Measurements from ENCODE around the gene C1QTNF9B. TPM values are rescaled to one million over a fixed set of nuclear protein-coding genes. Genes with fewer than 3 reads are reported as not detected.

Gene C1QTNF9B
- total and polyA plus RNA-seq, 4 donors = 0.08 to 0.24 TPM; not detected in 2

DNA sequence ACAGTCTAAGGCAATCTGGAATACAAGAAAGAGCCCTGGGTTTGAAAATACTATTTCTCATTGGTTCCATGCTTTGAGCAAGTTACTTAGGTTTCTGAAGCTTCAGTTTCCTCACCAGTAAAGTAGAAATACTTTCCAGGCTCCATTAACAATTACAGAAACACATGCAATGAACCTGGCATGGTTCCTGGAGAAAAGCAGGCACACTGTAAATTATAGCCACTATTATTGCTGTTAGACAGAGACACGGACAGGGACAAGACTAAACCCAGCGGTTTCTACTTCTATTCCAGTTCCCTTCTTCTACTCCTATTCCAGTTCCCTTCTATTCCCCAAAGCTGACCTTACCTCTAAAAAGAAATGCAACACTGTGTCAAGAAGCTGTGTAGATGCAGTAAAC lies 49.3 kb downstream of the C1QTNF9B start:
- no peak overlapping the region for H3K4me3 ChIP-seq (ENCODE audit: low read depth in 1 of 3, low read length in 3 of 3)
- peaks cover 0 to 1% (median 0%) of the 10 kb centered on the region in 4 donors for H3K36me3 ChIP-seq (ENCODE audit: control insufficient read depth in 4 of 4, insufficient read depth in 3 of 4, low read depth in 1 of 4, low read length in 3 of 4)
- 95% methylated on average over 2 of the region's 2 CpGs for WGBS
- no peak for TF ChIP-seq FOXA2 (IDR thresholded peaks at IDR 0.05)
- TF ChIP-seq HNF4G (IDR thresholded peaks at IDR 0.05) = no peak
- TF ChIP-seq, protein P1, sequence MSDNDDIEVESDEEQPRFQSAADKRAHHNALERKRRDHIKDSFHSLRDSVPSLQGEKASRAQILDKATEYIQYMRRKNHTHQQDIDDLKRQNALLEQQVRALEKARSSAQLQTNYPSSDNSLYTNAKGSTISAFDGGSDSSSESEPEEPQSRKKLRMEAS (IDR thresholded peaks at IDR 0.05) = no peak
- TF ChIP-seq ZBTB33 (IDR thresholded peaks at IDR 0.05) = no peak
- no peak for TF ChIP-seq RAD21 (IDR thresholded peaks at IDR 0.05)
- no peak for TF ChIP-seq EGR1 (IDR thresholded peaks at IDR 0.05; ENCODE audit: low read depth in 2 of 2)
- TF ChIP-seq REST (IDR thresholded peaks at IDR 0.05) = no peak
- TF ChIP-seq NR2F2 (IDR thresholded peaks at IDR 0.05) = no peak
- TF ChIP-seq RXRA (IDR thresholded peaks at IDR 0.05) = no peak
- TF ChIP-seq ATF3 (IDR thresholded peaks at IDR 0.05) = no peak
- TF ChIP-seq YY1 (IDR thresholded peaks at IDR 0.05) = no peak
- TF ChIP-seq JUND (IDR thresholded peaks at IDR 0.05) = no peak
- H3K4me1 ChIP-seq (ENCODE audit: control insufficient read depth in 4 of 4, insufficient read depth in 4 of 4, low read length in 3 of 4) = no peaks in the 10 kb centered on the region
- no peaks in the 10 kb centered on the region for H3K9me3 ChIP-seq (ENCODE audit: control insufficient read depth in 4 of 4, low read length in 3 of 4)
- no peak for DNase-seq (ENCODE audit: low spot score)
- H3K27ac ChIP-seq (ENCODE audit: low read depth in 1 of 2, low read length in 2 of 2) = no peak overlapping the region
- no peak overlapping the region for H3K9ac ChIP-seq (ENCODE audit: low read depth in 1 of 2, low read length in 2 of 2)
- H3K27me3 ChIP-seq (ENCODE audit: control insufficient read depth in 4 of 4, insufficient read depth in 4 of 4, low read length in 3 of 4) = no peaks in the 10 kb centered on the region

GRCh38 chr13:23847497-23847896 lies 49.8 kb downstream of the C1QTNF9B start:
- no peaks in the 10 kb centered on the region for H3K27me3 ChIP-seq (ENCODE audit: control insufficient read depth in 4 of 4, insufficient read depth in 4 of 4, low read length in 3 of 4)
- no peak overlapping the region for H3K27ac ChIP-seq (ENCODE audit: low read depth in 1 of 2, low read length in 2 of 2)
- H3K9ac ChIP-seq (ENCODE audit: low read depth in 1 of 2, low read length in 2 of 2) = no peak overlapping the region
- H3K36me3 ChIP-seq (ENCODE audit: control insufficient read depth in 4 of 4, insufficient read depth in 3 of 4, low read depth in 1 of 4, low read length in 3 of 4) = peaks cover 0 to 1% (median 0%) of the 10 kb centered on the region in 4 donors
- no peaks in the 10 kb centered on the region for H3K9me3 ChIP-seq (ENCODE audit: control insufficient read depth in 4 of 4, low read length in 3 of 4)
- no peak for DNase-seq (ENCODE audit: low spot score)
- TF ChIP-seq RAD21 (IDR thresholded peaks at IDR 0.05) (no peak), YY1 (IDR thresholded peaks at IDR 0.05) (no peak), TAF1 (conservative IDR thresholded peaks at IDR 0.05) (no peak), NR2F2 (IDR thresholded peaks at IDR 0.05) (no peak), REST (IDR thresholded peaks at IDR 0.05) (no peak), CTCF (IDR thresholded peaks at IDR 0.05; ENCODE audit: low read depth, low read length, missing input control) (no peak), HNF4A (conservative IDR thresholded peaks at IDR 0.05) (no peak), FOXA1 (IDR thresholded peaks at IDR 0.05) (no peak), EGR1 (IDR thresholded peaks at IDR 0.05; ENCODE audit: low read depth in 2 of 2) (no peak)
- TF ChIP-seq, protein P1 (IDR thresholded peaks at IDR 0.05) = no peak
- WGBS = 82% methylated on average over 2 of the region's 2 CpGs
- no peak overlapping the region for H3K4me3 ChIP-seq (ENCODE audit: low read depth in 1 of 3, low read length in 3 of 3)
- no peaks in the 10 kb centered on the region for H3K4me1 ChIP-seq (ENCODE audit: control insufficient read depth in 4 of 4, insufficient read depth in 4 of 4, low read length in 3 of 4)

Measured in liver (tissue), 9 donors.